VCaP (cell line): Measurements from ENCODE around the gene CIB4.

Source experiments
- H3K27ac ChIP-seq: fragments of 450-650 bp; 2 replicates; pipeline ENCODE4 v1.5.1; 2017
- TF ChIP-seq, protein P1 (sequence below): fragments of 450-650 bp; conservative IDR thresholded peaks from 2 replicates; pipeline ENCODE4 v1.5.1; 2017; ENCODE audit warnings: mild to moderate bottlenecking, moderate library complexity

The CIB4 gene

GRCh38 chr2:26588576-26588975, 52.6 kb downstream of the CIB4 start:
- H3K27ac ChIP-seq, result no peak overlapping the region
- TF ChIP-seq, protein P1, sequence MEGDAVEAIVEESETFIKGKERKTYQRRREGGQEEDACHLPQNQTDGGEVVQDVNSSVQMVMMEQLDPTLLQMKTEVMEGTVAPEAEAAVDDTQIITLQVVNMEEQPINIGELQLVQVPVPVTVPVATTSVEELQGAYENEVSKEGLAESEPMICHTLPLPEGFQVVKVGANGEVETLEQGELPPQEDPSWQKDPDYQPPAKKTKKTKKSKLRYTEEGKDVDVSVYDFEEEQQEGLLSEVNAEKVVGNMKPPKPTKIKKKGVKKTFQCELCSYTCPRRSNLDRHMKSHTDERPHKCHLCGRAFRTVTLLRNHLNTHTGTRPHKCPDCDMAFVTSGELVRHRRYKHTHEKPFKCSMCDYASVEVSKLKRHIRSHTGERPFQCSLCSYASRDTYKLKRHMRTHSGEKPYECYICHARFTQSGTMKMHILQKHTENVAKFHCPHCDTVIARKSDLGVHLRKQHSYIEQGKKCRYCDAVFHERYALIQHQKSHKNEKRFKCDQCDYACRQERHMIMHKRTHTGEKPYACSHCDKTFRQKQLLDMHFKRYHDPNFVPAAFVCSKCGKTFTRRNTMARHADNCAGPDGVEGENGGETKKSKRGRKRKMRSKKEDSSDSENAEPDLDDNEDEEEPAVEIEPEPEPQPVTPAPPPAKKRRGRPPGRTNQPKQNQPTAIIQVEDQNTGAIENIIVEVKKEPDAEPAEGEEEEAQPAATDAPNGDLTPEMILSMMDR, result no peak

GRCh38 chr2:26587994-26588393, 53.2 kb downstream of the CIB4 start:
- H3K27ac ChIP-seq, result no peak overlapping the region
- TF ChIP-seq, protein P1, result no peak

DNA sequence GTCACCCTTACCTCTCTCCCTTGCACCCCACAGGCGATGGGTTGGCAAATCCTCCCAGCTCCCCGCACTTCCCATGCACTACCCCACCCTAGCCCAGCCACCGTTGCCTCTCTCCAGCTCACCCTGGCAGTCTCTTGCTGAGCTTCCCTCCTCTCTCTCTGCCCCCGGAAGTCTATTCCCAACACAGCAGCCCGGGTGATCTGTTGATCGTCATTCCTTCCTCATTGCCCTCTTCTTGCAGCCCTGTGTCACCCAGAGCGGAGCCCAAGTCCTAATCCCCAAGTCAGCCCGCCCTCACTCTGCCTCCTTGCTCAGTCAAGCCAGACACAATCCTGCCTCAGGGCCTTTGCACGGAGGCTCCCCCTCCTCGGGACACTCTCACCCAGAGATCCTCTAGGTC, 55.2 kb downstream of the CIB4 start:
- H3K27ac ChIP-seq, result no peak overlapping the region
- TF ChIP-seq, protein P1, result no peak

DNA sequence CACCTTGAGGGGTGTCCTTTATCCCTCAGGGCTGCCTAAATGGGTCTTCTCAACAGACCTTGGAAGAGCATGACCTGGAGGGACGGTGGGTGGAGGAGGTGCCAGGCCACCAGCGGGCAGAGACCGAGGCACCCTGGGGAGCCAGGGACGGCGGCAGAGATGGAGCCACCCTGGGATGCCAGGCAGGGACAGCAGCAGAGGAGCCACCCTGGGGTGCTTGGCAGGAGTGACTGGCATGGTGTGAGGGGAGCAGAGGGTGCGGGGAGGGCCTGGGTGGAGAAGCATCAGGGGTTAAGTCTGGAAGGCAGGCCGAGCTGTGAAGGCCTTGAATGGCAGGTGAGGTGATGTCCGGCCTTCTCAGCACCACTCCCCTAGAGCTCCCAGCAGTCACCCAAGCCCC, 56.1 kb downstream of the CIB4 start:
- no peak overlapping the region for H3K27ac ChIP-seq
- TF ChIP-seq, protein P1, result no peak

GRCh38 chr2:26584656-26585055, 56.5 kb downstream of the CIB4 start:
- TF ChIP-seq, protein P1, result no peak
- H3K27ac ChIP-seq, result no peak overlapping the region

DNA sequence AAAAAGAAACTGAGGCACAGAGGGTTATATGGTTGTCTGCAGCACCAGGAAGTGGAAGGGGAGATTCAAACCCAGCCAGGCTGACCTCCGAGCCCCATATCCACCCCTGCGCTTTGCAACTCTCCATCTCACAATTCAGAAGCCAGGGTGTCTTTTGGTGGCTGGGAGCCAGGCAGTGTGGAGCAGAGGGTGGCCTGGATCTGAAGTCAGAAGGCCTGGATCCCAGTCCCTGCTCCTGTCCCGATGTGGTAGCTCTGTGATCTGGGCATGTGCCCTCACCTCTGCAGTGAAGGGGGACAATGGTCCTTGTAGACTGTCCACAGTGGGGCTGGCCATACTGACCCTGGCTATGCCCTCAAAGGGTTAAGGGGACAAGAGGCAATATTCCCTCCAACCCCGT, 57.0 kb downstream of the CIB4 start:
- no peak overlapping the region for H3K27ac ChIP-seq
- TF ChIP-seq, protein P1, result no peak

GRCh38 chr2:26583381-26583911, 57.7 kb downstream of the CIB4 start:
- H3K27ac ChIP-seq, result no peak overlapping the region
- TF ChIP-seq, protein P1, result no peak
